GM18907 (cell line): ENCODE results near the gene CTXND2.
A peak's percentile ranks its signal among the peaks of the same experiment; 100 is the strongest.
"Not testable (repeated sequence)": the region's sequence is repeated elsewhere in the genome, so short reads cannot be mapped to it uniquely, and the experiment has no call there.

Experiments
- ATAC-seq: cut with Tn5 transposase; IDR thresholded peaks from one replicate; pipeline ENCODE4 v1.9.1; 2021; ENCODE audit warnings: mild to moderate bottlenecking, moderate library complexity; ENCODE audit not compliant: unreplicated experiment

The CTXND2 gene

GRCh38 chr1:150887018-150887417 is at the start of gene CTXND2:
TSS of gene CTXND2 (plus strand) at chr1:150887136. CDS start at chr1:150912315, 25,179 bp downstream.
- ATAC-seq, result no peak

GRCh38 chr1:150840850-150841249 is 46.1 kb upstream of the CTXND2 start:
- ATAC-seq, result not testable (repeated sequence)

- ATAC-seq, result no peak
Observed at GRCh38 chr1:150841626-150842025, 45.3 kb upstream of the CTXND2 start.

- ATAC-seq, result no peak
Observed at GRCh38 chr1:150842343-150842742, 44.6 kb upstream of the CTXND2 start.

- ATAC-seq, result no peak
Observed at GRCh38 chr1:150842964-150843363, 44.0 kb upstream of the CTXND2 start.

- no peak for ATAC-seq
Observed at GRCh38 chr1:150843474-150843873, 43.5 kb upstream of the CTXND2 start.

- no peak for ATAC-seq
Observed at GRCh38 chr1:150846473-150847146, 40.3 kb upstream of the CTXND2 start.

GRCh38 chr1:150850801-150851362 is 36.1 kb upstream of the CTXND2 start:
- not testable (repeated sequence) for ATAC-seq

- ATAC-seq, result not testable (repeated sequence)
Observed at GRCh38 chr1:150852734-150853133, 34.2 kb upstream of the CTXND2 start.

- no peak for ATAC-seq
Observed at GRCh38 chr1:150863724-150864123, 23.2 kb upstream of the CTXND2 start.

- not testable (repeated sequence) for ATAC-seq
Observed at GRCh38 chr1:150864200-150864599, 22.7 kb upstream of the CTXND2 start.

- ATAC-seq, result no peak
Observed at GRCh38 chr1:150869683-150870082, 17.3 kb upstream of the CTXND2 start.

- ATAC-seq, result no peak
Observed at GRCh38 chr1:150872572-150872971, 14.4 kb upstream of the CTXND2 start.

GRCh38 chr1:150873521-150873920 is 13.4 kb upstream of the CTXND2 start:
- no peak for ATAC-seq

- ATAC-seq, result no peak
Observed at GRCh38 chr1:150874455-150875196, 12.3 kb upstream of the CTXND2 start.

- no peak for ATAC-seq
Observed at GRCh38 chr1:150875197-150876118, 11.5 kb upstream of the CTXND2 start.

GRCh38 chr1:150876119-150876454 is 10.8 kb upstream of the CTXND2 start:
- ATAC-seq, result peak; percentile 34

- ATAC-seq, result not testable (repeated sequence)
Observed at GRCh38 chr1:150878931-150879330, 8.0 kb upstream of the CTXND2 start.

- no peak for ATAC-seq
Observed at GRCh38 chr1:150881331-150882070, 5.4 kb upstream of the CTXND2 start.

- not testable (repeated sequence) for ATAC-seq
Observed at GRCh38 chr1:150883121-150883520, 3.8 kb upstream of the CTXND2 start.
